IMR-90 (cell line): Measurements from ENCODE around the gene NME7. TPM values are rescaled to one million over a fixed set of nuclear protein-coding genes. Genes with fewer than 3 reads are reported as not detected.
A peak's percentile ranks its signal among the peaks of the same experiment; 100 is the strongest.

ENCODE experiments used
- ATAC-seq: fragments of 200-7000 bp; cut with Tn5 transposase; 2 replicates; pipeline ENCODE4 v1.9.1; 2020; ENCODE audit warnings: low read depth, mild to moderate bottlenecking, moderate library complexity
- BruUV-seq: library from RNA; stranded (reverse); fragments of 400-500 nt; replicated peaks from 2 replicates; lab custom pipeline; 2021; lab: Mats Ljungman, UMichigan
- CTCF ChIA-PET: fragments of 300-600 bp; formaldehyde crosslinking; extraction: SDS; loops from one replicate; lab custom pipeline; 2021; ENCODE audit warnings: antibody characterized with exemption; lab: Yijun Ruan, JAX
- POLR2A ChIA-PET: fragments of 300-600 bp; sonication (Branson Sonifier 250); formaldehyde crosslinking; loops from one replicate; lab custom pipeline; 2022; ENCODE audit warnings: antibody characterized with exemption; ENCODE audit not compliant: unreplicated experiment; lab: Charles Lee
- DNase-seq: peaks from one replicate; pipeline ENCODE4 v3.0.0; 2013
- H2AFZ ChIP-seq: replicated peaks from 2 replicates; pipeline ENCODE3; 2013; ENCODE audit warnings: low read length, mild to moderate bottlenecking; ENCODE audit not compliant: poor library complexity
- H2AK5ac ChIP-seq: 2 replicates; pipeline ENCODE4 v1.6.1; 2013; ENCODE audit warnings: low read depth, low read length, inconsistent platforms
- H2AK9ac ChIP-seq: replicated peaks from 2 replicates; pipeline ENCODE3; 2013; ENCODE audit warnings: mild to moderate bottlenecking, low read depth, low read length, moderate library complexity; ENCODE audit not compliant: poor library complexity
- H2BK120ac ChIP-seq: 2 replicates; pipeline ENCODE4 v1.6.1; 2013; ENCODE audit warnings: low read depth, low read length, inconsistent platforms
- H2BK15ac ChIP-seq: 3 replicates; pipeline ENCODE4 v1.6.1; 2013; ENCODE audit warnings: low read depth, low read length, inconsistent platforms
- H2BK20ac ChIP-seq: 2 replicates; pipeline ENCODE4 v1.6.1; 2013; ENCODE audit warnings: low read depth, mild to moderate bottlenecking, inconsistent platforms, low read length, moderate library complexity
- H2BK5ac ChIP-seq: 2 replicates; pipeline ENCODE4 v1.6.1; 2013; ENCODE audit warnings: mild to moderate bottlenecking, low read depth, low read length, inconsistent platforms; ENCODE audit not compliant: poor library complexity, severe bottlenecking
- H3K14ac ChIP-seq: replicated peaks from 2 replicates; pipeline ENCODE4 v1.6.1; 2013; ENCODE audit warnings: low read depth, low read length, inconsistent platforms
- H3K18ac ChIP-seq: 2 replicates; pipeline ENCODE4 v1.6.1; 2013; ENCODE audit warnings: low read depth, low read length, control low read depth
- H3K23ac ChIP-seq: 2 replicates; pipeline ENCODE4 v1.6.1; 2013; ENCODE audit warnings: low read depth, low read length, inconsistent platforms
- H3K27ac ChIP-seq: 2 replicates; pipeline ENCODE4 v1.5.1; 2013; ENCODE audit warnings: mild to moderate bottlenecking, control low read depth, low read length; ENCODE audit not compliant: insufficient read depth
- H3K27me3 ChIP-seq: 2 replicates; pipeline ENCODE4 v1.6.1; 2013; ENCODE audit warnings: low read length; ENCODE audit not compliant: control insufficient read depth, insufficient read depth
- H3K36me3 ChIP-seq: 2 replicates; pipeline ENCODE4 v1.6.1; 2013; ENCODE audit warnings: low read length, mixed read lengths; ENCODE audit not compliant: control insufficient read depth, insufficient read depth
- H3K4ac ChIP-seq: 2 replicates; pipeline ENCODE4 v1.6.1; 2013; ENCODE audit warnings: low read depth, low read length, inconsistent platforms
- H3K4me1 ChIP-seq: 2 replicates; pipeline ENCODE4 v1.6.1; 2013; ENCODE audit warnings: low read length, mixed read lengths; ENCODE audit not compliant: control insufficient read depth, insufficient read depth
- H3K4me2 ChIP-seq: 2 replicates; pipeline ENCODE4 v1.6.1; 2013; ENCODE audit warnings: low read depth, mild to moderate bottlenecking, control low read depth, low read length, moderate library complexity
- H3K4me3 ChIP-seq: 2 replicates; pipeline ENCODE4 v1.5.1; 2013; ENCODE audit warnings: low read depth, mild to moderate bottlenecking, control low read depth, low read length, moderate library complexity; ENCODE audit not compliant: insufficient read depth
- H3K56ac ChIP-seq: 2 replicates; pipeline ENCODE4 v1.6.1; 2013; ENCODE audit warnings: low read length, inconsistent platforms; ENCODE audit not compliant: insufficient read depth; ENCODE audit errors: extremely low read depth
- H3K79me1 ChIP-seq, 2 experiments: 2 replicates each; pipeline ENCODE4 v1.6.1; 2013; ENCODE audit warnings: low read length in 2 of 2, inconsistent platforms in 1 of 2, low read depth in 1 of 2
- H3K9ac ChIP-seq: 2 replicates; pipeline ENCODE4 v1.6.1; 2013; ENCODE audit warnings: low read depth, low read length, control low read depth
- H3K9me1 ChIP-seq: 2 replicates; pipeline ENCODE4 v1.6.1; 2013; ENCODE audit warnings: low read length, inconsistent platforms; ENCODE audit not compliant: insufficient read depth
- H3K9me3 ChIP-seq: 2 replicates; pipeline ENCODE4 v1.6.1; 2013; ENCODE audit warnings: low read length; ENCODE audit not compliant: control insufficient read depth, insufficient read depth
- H4K20me1 ChIP-seq: 2 replicates; pipeline ENCODE4 v1.6.1; 2013; ENCODE audit warnings: low read length, inconsistent platforms; ENCODE audit not compliant: insufficient read depth
- H4K5ac ChIP-seq: 2 replicates; pipeline ENCODE4 v1.6.1; 2013; ENCODE audit warnings: mild to moderate bottlenecking, low read depth, low read length, control low read depth
- H4K8ac ChIP-seq, 2 experiments: 2 replicates each; pipeline ENCODE4 v1.6.1; 2013; ENCODE audit warnings: low read depth in 2 of 2, low read length in 2 of 2, control low read depth in 1 of 2, inconsistent platforms in 1 of 2
- H4K91ac ChIP-seq: 2 replicates; pipeline ENCODE4 v1.6.1; 2013; ENCODE audit warnings: low read depth, low read length, inconsistent platforms; ENCODE audit not compliant: insufficient read depth
- CHD1 ChIP-seq: IDR thresholded peaks from 2 replicates; pipeline ENCODE4 v1.6.1; 2012; ENCODE audit warnings: low read depth, low read length, improper control_type of control experiment
- MAFK ChIP-seq: IDR thresholded peaks from 2 replicates; pipeline ENCODE4 v1.6.1; 2012; ENCODE audit warnings: low read depth, low read length, improper control_type of control experiment
- MAZ ChIP-seq: IDR thresholded peaks from 2 replicates; pipeline ENCODE4 v1.6.1; 2012; ENCODE audit warnings: low read depth, mild to moderate bottlenecking, low read length, improper control_type of control experiment, moderate library complexity, borderline replicate concordance
- MXI1 ChIP-seq: IDR thresholded peaks from 2 replicates; pipeline ENCODE4 v1.6.1; 2012; ENCODE audit warnings: low read depth, mild to moderate bottlenecking, low read length, moderate library complexity, borderline replicate concordance
- RAD21 ChIP-seq: IDR thresholded peaks from 2 replicates; pipeline ENCODE4 v1.6.1; 2012; ENCODE audit warnings: low read length, improper control_type of control experiment
- RFX5 ChIP-seq: IDR thresholded peaks from 2 replicates; pipeline ENCODE4 v1.8.0; 2012; ENCODE audit warnings: low read depth, mild to moderate bottlenecking, low read length, moderate library complexity
- WGBS, 2 experiments: methylation state at CpG; one replicate each; pipeline versions ENCODE4 v1.1.5 to v1.1.7; 2013; ENCODE audit warnings: missing lambda C conversion rate in 2 of 2; ENCODE audit not compliant: insufficient read length in 1 of 2; ENCODE audit errors: extremely low coverage in 2 of 2; 5-methylcytosine and 5-hydroxymethylcytosine counted together
- dilution Hi-C: fragments of 300-500 bp; cut with HindIII; formaldehyde crosslinking; loops from one replicate; pipeline ENCODE4 v1.14.3; 2018; ENCODE audit warnings: low sequenced_read_pairs; ENCODE audit not compliant: unreplicated experiment
- in situ Hi-C: fragments of 300-500 bp; cut with MboI; formaldehyde crosslinking; loops from 3 replicates; pipeline ENCODE4 v1.14.3; 2019; ENCODE audit warnings: low sequenced_read_pairs, inconsistent platforms, mixed read lengths
- intact Hi-C: fragments of 100-400 bp; cut with micrococcal nuclease; formaldehyde crosslinking; loops from 2 replicates; pipeline ENCODE4 v1.10.0; 2022
- polyA plus RNA-seq, 3 experiments: library from polyadenylated mRNA; depleted of rRNA; stranded (reverse); fragments of >200 nt; gene quantifications; 2 replicates each; pipeline ENCODE4 v1.2.3, GENCODE V29; 2012; ENCODE audit warnings: low replicate concordance in 1 of 3
- total RNA-seq: library from RNA; depleted of rRNA; stranded (reverse); fragments of >200 nt; gene quantifications from 2 replicates; pipeline ENCODE4 v1.2.3, GENCODE V29; 2012
- TF ChIP-seq, protein P1 (sequence below): conservative IDR thresholded peaks from 2 replicates; pipeline ENCODE4 v1.5.1; 2012; ENCODE audit warnings: mild to moderate bottlenecking, low read depth, low read length, improper control_type of control experiment
- TF ChIP-seq, protein P2 (sequence below): fragments of 150-350 bp; IDR thresholded peaks from 2 replicates; pipeline ENCODE4 v1.6.1; 2017; ENCODE audit warnings: mild to moderate bottlenecking, antibody characterized with exemption, low read length, low read depth

Gene NME7
- total and polyA plus RNA-seq, 2 of the 4 experiments (the other 2 are of a cell fraction): 18.3 to 22.4 TPM

DNA sequence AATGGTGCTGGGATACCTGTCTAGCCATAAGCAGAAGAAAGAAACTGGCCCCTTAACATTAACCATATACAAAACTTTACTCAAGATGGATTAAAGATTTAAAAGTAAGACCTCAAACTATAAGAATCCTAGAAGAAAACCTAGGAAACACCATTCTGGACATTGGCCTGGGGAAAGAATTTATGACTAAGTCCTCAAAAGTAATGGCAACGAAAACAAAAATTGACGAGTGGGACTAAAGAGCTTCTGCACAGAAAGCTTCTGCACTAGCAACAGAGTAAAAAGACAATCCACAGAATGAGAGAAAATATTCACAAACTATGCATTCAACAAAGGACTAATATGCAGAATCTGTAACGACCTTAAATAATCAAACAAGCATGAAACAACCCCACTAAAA, 66.7 kb downstream of the NME7 start:
- Histone ChIP-seq H3K4me1 (no peaks in the 10 kb centered on the region), H4K8ac (no peak overlapping the region), H3K79me1 (no peaks in the 10 kb centered on the region), H2BK5ac (no peak overlapping the region), H3K9me1 (no peaks in the 10 kb centered on the region), H3K14ac (no peak overlapping the region), H3K36me3 (no peaks in the 10 kb centered on the region), H3K4me2 (no peak overlapping the region), H3K56ac (no peak overlapping the region), H2BK120ac (no peak overlapping the region), H3K18ac (no peak overlapping the region), H4K91ac (no peak overlapping the region), H3K4ac (no peak overlapping the region), H3K9me3 (no peaks in the 10 kb centered on the region), H2AFZ (no peak overlapping the region), H2BK20ac (no peak overlapping the region), H3K9ac (no peak overlapping the region), H3K23ac (no peak overlapping the region), H2AK5ac (no peak overlapping the region), H3K27ac (no peak overlapping the region), H4K5ac (no peak overlapping the region), H4K20me1 (no peaks in the 10 kb centered on the region), H3K27me3 (no peaks in the 10 kb centered on the region), H2AK9ac (no peak overlapping the region), H2BK15ac (no peak overlapping the region), H3K4me3 (no peak overlapping the region)
- intact Hi-C loops: no loop called here
- BruUV-seq: no TSS peak
- CTCF ChIA-PET: no interaction called here
- no CpG with 5 or more reads among the region's 3 CpGs for WGBS, 2 experiments
- in situ Hi-C loops: no loop called here
- POLR2A ChIA-PET: no interaction called here
- ATAC-seq (peak; percentile 61), DNase-seq (peak; percentile 25)
- dilution Hi-C loops: no loop called here
- TF ChIP-seq, protein P1, sequence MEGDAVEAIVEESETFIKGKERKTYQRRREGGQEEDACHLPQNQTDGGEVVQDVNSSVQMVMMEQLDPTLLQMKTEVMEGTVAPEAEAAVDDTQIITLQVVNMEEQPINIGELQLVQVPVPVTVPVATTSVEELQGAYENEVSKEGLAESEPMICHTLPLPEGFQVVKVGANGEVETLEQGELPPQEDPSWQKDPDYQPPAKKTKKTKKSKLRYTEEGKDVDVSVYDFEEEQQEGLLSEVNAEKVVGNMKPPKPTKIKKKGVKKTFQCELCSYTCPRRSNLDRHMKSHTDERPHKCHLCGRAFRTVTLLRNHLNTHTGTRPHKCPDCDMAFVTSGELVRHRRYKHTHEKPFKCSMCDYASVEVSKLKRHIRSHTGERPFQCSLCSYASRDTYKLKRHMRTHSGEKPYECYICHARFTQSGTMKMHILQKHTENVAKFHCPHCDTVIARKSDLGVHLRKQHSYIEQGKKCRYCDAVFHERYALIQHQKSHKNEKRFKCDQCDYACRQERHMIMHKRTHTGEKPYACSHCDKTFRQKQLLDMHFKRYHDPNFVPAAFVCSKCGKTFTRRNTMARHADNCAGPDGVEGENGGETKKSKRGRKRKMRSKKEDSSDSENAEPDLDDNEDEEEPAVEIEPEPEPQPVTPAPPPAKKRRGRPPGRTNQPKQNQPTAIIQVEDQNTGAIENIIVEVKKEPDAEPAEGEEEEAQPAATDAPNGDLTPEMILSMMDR: no peak
- no peak for TF ChIP-seq CHD1
- no peak for TF ChIP-seq RAD21
- TF ChIP-seq, protein P2, sequence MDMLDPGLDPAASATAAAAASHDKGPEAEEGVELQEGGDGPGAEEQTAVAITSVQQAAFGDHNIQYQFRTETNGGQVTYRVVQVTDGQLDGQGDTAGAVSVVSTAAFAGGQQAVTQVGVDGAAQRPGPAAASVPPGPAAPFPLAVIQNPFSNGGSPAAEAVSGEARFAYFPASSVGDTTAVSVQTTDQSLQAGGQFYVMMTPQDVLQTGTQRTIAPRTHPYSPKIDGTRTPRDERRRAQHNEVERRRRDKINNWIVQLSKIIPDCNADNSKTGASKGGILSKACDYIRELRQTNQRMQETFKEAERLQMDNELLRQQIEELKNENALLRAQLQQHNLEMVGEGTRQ: no peak
- TF ChIP-seq MXI1: no peak
- no peak for TF ChIP-seq RFX5
- TF ChIP-seq MAFK: no peak
- TF ChIP-seq MAZ: no peak
